Keratinocyte (primary cell): Measurements from ENCODE around the gene IFRD2. TPM values are rescaled to one million over a fixed set of nuclear protein-coding genes. Genes with fewer than 3 reads are reported as not detected.

ENCODE experiments used
- DNase-seq: peaks from one replicate; pipeline ENCODE4 v3.0.0-alpha.2; 2011; ENCODE audit warnings: low read depth, missing footprints, low spot score
- FAIRE-seq: peaks from 2 replicates; lab custom pipeline; 2011; peaks lifted over from hg19 to GRCh38; lab: Jason Lieb, UNC
- H2AFZ ChIP-seq: 2 replicates; pipeline ENCODE4 v1.6.0; 2012; ENCODE audit warnings: low read length, control low read depth, inconsistent platforms; ENCODE audit not compliant: control insufficient read depth
- H3K27ac ChIP-seq: 2 replicates; pipeline ENCODE4 v1.5.1; 2011; ENCODE audit warnings: low read length; ENCODE audit not compliant: control insufficient read depth, insufficient read depth
- H3K27me3 ChIP-seq: 3 replicates; pipeline ENCODE4 v1.6.0; 2011; ENCODE audit warnings: low read length; ENCODE audit not compliant: control insufficient read depth, insufficient read depth; ENCODE audit errors: extremely low read depth
- H3K36me3 ChIP-seq, 2 experiments: 2 replicates in 1 of 2; 3 replicates in 1 of 2; pipeline ENCODE4 v1.5.1; 2011; ENCODE audit warnings: low read length in 2 of 2, mild to moderate bottlenecking in 1 of 2; ENCODE audit not compliant: control insufficient read depth in 2 of 2, insufficient read depth in 2 of 2; ENCODE audit errors: extremely low read depth in 1 of 2
- H3K4me1 ChIP-seq: 3 replicates; pipeline ENCODE4 v1.5.1; 2011; ENCODE audit warnings: low read length; ENCODE audit not compliant: control insufficient read depth, insufficient read depth; ENCODE audit errors: extremely low read depth
- H3K4me2 ChIP-seq: 3 replicates; pipeline ENCODE4 v1.6.0; 2011; ENCODE audit warnings: low read depth, low read length; ENCODE audit not compliant: control insufficient read depth, insufficient read depth; ENCODE audit errors: extremely low read depth
- H3K4me3 ChIP-seq, 3 experiments: fragments of 200-600 bp in 1 of 3; sonication (generic) in 1 of 3; 2 replicates in 2 of 3; 3 replicates in 1 of 3; pipeline ENCODE4 v1.5.1; 2011 to 2016; ENCODE audit warnings: low read length in 3 of 3, mild to moderate bottlenecking in 3 of 3, control low read depth in 2 of 3, inconsistent platforms in 1 of 3, low read depth in 1 of 3, mixed read lengths in 1 of 3, mixed run types in 1 of 3, moderate library complexity in 1 of 3; ENCODE audit not compliant: control insufficient read depth in 2 of 3, insufficient read depth in 2 of 3; ENCODE audit errors: extremely low read depth in 1 of 3
- H3K79me2 ChIP-seq: 2 replicates; pipeline ENCODE4 v1.6.0; 2012; ENCODE audit warnings: low read length; ENCODE audit not compliant: control insufficient read depth, insufficient read depth
- H3K9ac ChIP-seq: 3 replicates; pipeline ENCODE4 v1.6.0; 2011; ENCODE audit warnings: low read length; ENCODE audit not compliant: control insufficient read depth, insufficient read depth; ENCODE audit errors: extremely low read depth
- H3K9me1 ChIP-seq: 3 replicates; pipeline ENCODE4 v1.6.0; 2011; ENCODE audit warnings: low read length; ENCODE audit not compliant: control insufficient read depth, insufficient read depth; ENCODE audit errors: extremely low read depth
- H3K9me3 ChIP-seq: 2 replicates; pipeline ENCODE4 v1.5.1; 2012; ENCODE audit warnings: low read depth, low read length; ENCODE audit not compliant: control insufficient read depth
- H4K20me1 ChIP-seq: 3 replicates; pipeline ENCODE4 v1.6.0; 2011; ENCODE audit warnings: low read length; ENCODE audit not compliant: control insufficient read depth, insufficient read depth; ENCODE audit errors: extremely low read depth
- CTCF ChIP-seq, 3 experiments: IDR thresholded peaks in 1 of 3; conservative IDR thresholded peaks in 1 of 3; optimal IDR thresholded peaks in 1 of 3; 2 replicates in 2 of 3; 3 replicates in 1 of 3; pipeline versions ENCODE3 to v1.5.1; 2011; ENCODE audit warnings: low read length in 3 of 3, mild to moderate bottlenecking in 3 of 3, moderate library complexity in 2 of 3, control low read depth in 1 of 3, inconsistent platforms in 1 of 3; ENCODE audit not compliant: insufficient read depth in 2 of 3; ENCODE audit errors: extremely low read depth in 1 of 3
- EZH2 ChIP-seq: IDR thresholded peaks from one replicate; pipeline ENCODE4 v1.6.1; 2012; ENCODE audit warnings: inconsistent platforms, mild to moderate bottlenecking, low read length, moderate library complexity
- dilution Hi-C: fragments of 300-500 bp; cut with MboI; formaldehyde crosslinking; loops from one replicate; pipeline ENCODE4 v1.7.0; 2020; ENCODE audit warnings: low sequenced_read_pairs; ENCODE audit not compliant: extremely low pct_ligation_motif_present
- polyA plus RNA-seq, 5 experiments: library from polyadenylated mRNA; depleted of rRNA in 3 of 5; stranded (reverse) in 3 of 5; stranded (forward) in 1 of 5; unstranded in 1 of 5; fragments of >200 nt; gene quantifications; 1 replicate in 1 of 5; 2 replicates in 3 of 5; 3 replicates in 1 of 5; pipeline versions ENCODE4 v1.2.1 to v1.2.3, GENCODE V29; 2011 to 2012; ENCODE audit warnings: missing spikeins in 2 of 5, low read depth in 1 of 5, low replicate concordance in 1 of 5

IFRD2 gene
- polyA plus RNA-seq, 1 donor (not counting 4 experiments of a cell fraction or from before 2014, with no cell fraction given) = 50.3 TPM

- no peaks in the 10 kb centered on the region for H3K9me3 ChIP-seq
Measured at GRCh38 chr3:50274371-50275104, 17.7 kb downstream of the IFRD2 start.

GRCh38 chr3:50273689-50274065 is 18.6 kb downstream of the IFRD2 start:
- FAIRE-seq = no peak
- Histone ChIP-seq H3K4me2 (no peak overlapping the region), H3K79me2 (no peaks in the 10 kb centered on the region), H3K27ac (no peak overlapping the region), H3K9ac (no peak overlapping the region), H3K27me3 (peaks cover 40% of the 10 kb centered on the region), H3K4me1 (peaks cover 25% of the 10 kb centered on the region), H2AFZ (no peak overlapping the region), H4K20me1 (no peaks in the 10 kb centered on the region), H3K9me1 (no peaks in the 10 kb centered on the region), H3K9me3 (no peaks in the 10 kb centered on the region), H3K36me3 (no peaks in the 10 kb centered on the region), H3K4me3 (no peak overlapping the region)
- no peak for DNase-seq
- TF ChIP-seq CTCF (optimal IDR thresholded peaks at IDR 0.05 in 1 of 3, IDR thresholded peaks at IDR 0.05 in 1 of 3, conservative IDR thresholded peaks at IDR 0.05 in 1 of 3; ENCODE audit: extremely low read depth in 1 of 3, insufficient read depth in 2 of 3, low read length in 3 of 3) (no peak), EZH2 (no peak)
- dilution Hi-C loops = no loop called here

More at GRCh38 chr3:50274371-50275104, 17.7 kb downstream of the IFRD2 start:
- TF ChIP-seq CTCF (optimal IDR thresholded peaks at IDR 0.05 in 1 of 3, IDR thresholded peaks at IDR 0.05 in 1 of 3, conservative IDR thresholded peaks at IDR 0.05 in 1 of 3; ENCODE audit: extremely low read depth in 1 of 3, insufficient read depth in 2 of 3, low read length in 3 of 3) = peak in 2 of 3 experiments; percentile 88 to 89
- no peak for TF ChIP-seq EZH2
- no peak for DNase-seq
- Histone ChIP-seq H3K27me3 (peaks cover 40% of the 10 kb centered on the region), H3K36me3 (no peaks in the 10 kb centered on the region), H4K20me1 (no peaks in the 10 kb centered on the region), H3K4me3 (no peak overlapping the region), H2AFZ (no peak overlapping the region), H3K79me2 (no peaks in the 10 kb centered on the region), H3K27ac (no peak overlapping the region), H3K4me2 (peak overlapping the region; percentile 2), H3K4me1 (peaks cover 16% of the 10 kb centered on the region), H3K9me1 (no peaks in the 10 kb centered on the region), H3K9ac (no peak overlapping the region)
- dilution Hi-C loops = no loop called here
- FAIRE-seq = peak; percentile 87
